Stimulated activated CD8-positive, alpha-beta memory T cell treated with anti-CD3 and anti-CD28 coated beads, Interleukin-7, amount 100 ng/mL, for 48 hours (primary cell): ENCODE data around the gene HEPACAM2.
A peak's percentile ranks its signal among the peaks of the same experiment; 100 is the strongest.

Source experiments
- DNase-seq, 2 donors: peaks; one replicate each; pipeline ENCODE4 v3.0.0-alpha.2; 2020; ENCODE audit warnings: low read depth in 1 of 2; ENCODE audit errors: extremely low read depth in 1 of 2

HEPACAM2 gene

DNA sequence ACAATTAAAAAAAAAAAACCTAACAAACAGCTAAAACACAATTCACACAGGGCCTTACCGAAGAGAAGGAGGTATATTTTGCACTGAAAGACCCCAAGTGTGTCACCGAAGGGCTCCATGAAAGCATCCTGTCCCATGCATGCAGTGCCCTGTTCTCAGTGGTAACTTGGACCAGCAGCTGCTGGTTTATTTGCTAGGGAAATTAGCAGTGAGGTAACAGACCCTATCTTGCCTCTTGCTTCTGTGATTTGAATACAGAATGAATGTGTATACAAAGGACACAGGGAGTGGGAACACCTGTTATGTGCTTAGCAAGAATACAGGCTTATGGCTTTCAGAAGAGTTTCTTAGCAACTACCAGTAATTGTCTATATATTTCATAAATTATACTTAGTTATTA lies at the start of gene HEPACAM2:
HEPACAM2 (minus strand) TSS at position 160 of the 400 bp plus-strand sequence.
- DNase-seq = no peak

GRCh38 chr7:93265220-93265619 lies 39.0 kb upstream of the HEPACAM2 start:
- no peak for DNase-seq

DNA sequence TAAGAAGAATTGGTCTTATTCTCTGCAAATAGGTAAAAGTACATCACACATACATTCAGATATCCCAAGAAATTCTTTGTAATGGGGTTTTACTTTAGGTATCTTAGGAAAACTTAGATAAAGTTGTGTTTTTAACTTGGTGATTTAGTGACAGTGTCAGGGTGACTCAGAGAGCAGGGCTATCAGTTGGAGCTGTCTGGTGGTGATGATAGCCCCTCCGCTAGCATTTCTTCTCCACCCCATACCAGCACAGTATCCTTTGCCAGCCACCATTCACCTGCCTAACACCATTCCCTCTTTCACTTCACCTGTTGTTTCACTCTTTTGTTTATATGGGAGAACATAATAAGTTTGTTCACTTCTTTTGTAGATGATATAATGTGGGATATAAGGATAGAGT lies 36.3 kb upstream of the HEPACAM2 start:
- DNase-seq = no peak

DNA sequence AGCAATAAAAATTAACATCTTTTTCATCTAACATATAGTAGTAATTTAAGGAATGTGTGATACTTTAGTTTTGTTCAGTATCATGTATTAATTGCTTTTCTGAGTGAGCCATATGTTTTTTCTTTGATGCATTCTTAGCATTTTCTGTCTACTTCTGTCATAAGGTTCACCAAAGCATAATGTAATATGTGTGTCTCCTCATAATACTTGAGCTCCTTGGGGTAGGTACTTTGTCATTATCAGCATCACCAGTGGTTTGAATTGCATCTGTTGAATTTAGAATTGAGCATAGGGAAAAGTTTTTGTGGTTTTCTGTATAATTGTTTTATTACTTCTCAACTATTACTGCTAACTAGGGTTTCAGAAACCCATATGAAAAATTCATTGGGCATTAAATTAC lies 32.4 kb upstream of the HEPACAM2 start:
- DNase-seq = no peak

GRCh38 chr7:93249491-93250148 lies 23.4 kb upstream of the HEPACAM2 start:
- no peak for DNase-seq

- DNase-seq = no peak
These were observed 19.5 kb upstream of the HEPACAM2 start for GRCh38 chr7:93245525-93246432.

DNA sequence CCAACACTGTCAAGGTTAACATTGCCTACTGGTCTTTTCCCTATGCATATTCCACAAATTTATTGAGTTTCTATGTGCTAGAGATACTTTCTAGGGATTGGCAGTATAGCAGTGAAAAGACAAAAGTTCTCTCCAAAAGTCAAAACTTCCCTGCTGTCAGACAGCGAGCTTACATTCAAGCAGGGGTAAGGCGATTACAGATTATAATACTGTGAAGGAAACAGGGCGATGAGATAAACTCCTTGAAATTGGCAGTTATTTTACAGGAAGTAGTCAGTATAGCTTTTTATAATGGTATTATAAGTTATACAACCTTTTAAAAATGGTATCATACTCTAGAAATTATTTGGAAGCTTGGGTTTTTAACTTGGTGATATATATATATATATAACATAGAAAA lies 15.8 kb upstream of the HEPACAM2 start:
- DNase-seq = no peak

GRCh38 chr7:93239824-93240223 lies 13.6 kb upstream of the HEPACAM2 start:
- no peak for DNase-seq

GRCh38 chr7:93238748-93239147 lies 12.5 kb upstream of the HEPACAM2 start:
- no peak for DNase-seq

- no peak for DNase-seq
These were observed 11.9 kb upstream of the HEPACAM2 start for GRCh38 chr7:93238131-93238530.

- DNase-seq = no peak
These were observed 9.3 kb upstream of the HEPACAM2 start for GRCh38 chr7:93235541-93235940.

DNA sequence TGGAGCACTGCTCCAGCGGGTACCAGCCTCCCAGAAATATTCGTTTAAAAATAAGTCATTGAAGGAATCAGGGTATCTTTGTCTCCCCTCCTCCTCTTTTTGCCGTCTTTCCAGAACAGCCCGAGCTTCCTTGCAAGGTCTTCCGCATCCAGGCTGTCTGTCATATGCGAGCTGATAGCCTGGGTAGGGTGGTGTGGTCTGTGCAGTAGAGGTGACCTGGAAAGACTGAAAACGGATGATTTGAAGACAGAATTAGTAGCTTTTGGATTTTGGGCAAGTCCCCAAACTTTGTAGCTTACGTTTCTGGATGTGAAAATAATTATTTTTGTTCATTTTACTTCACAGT lies 6.4 kb upstream of the HEPACAM2 start:
- DNase-seq = no peak

- peak; percentile 69 to 89 for DNase-seq
These were observed 5.8 kb upstream of the HEPACAM2 start, which contains the start of gene VPS50 for GRCh38 chr7:93231799-93232672. TSS of gene VPS50 (plus strand) at chr7:93232366. CDS start at chr7:93232468, 102 bp downstream.

DNA sequence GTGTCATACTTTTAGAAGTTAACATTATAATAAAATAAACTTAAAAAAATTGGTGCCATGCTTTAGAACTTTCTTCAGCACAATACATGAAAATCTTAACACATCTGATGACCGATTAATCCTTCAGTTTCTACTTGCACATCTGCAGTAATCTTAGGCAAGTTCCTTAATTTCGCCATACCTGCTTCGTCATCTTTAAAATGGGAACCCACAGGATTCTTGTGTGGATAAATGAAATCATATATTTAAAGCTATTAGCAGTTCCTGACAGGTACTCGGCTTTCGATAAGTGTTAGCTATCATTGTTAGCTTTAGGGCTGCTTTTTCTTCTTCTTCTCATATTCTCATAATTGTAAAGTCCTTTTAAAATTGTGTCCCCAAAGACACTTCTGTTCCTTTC lies 5.0 kb upstream of the HEPACAM2 start:
- no peak for DNase-seq

DNA sequence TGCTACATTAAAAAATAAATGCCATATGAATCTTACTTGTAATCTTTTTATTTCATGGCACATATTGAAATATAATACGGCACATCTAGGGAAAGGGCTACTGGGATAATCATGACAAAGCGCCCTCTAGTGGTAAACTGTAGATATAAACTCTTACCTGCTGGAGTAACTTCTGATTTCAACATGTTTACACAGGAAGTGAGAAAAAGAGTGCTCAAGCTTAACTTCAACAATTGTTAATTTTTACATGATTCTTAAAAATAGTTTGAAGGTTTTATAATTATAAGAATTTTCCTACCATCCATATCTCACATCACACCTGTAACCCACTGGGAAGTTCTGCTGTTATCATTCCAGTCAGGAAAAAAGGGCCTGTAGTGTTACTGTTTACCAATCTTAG lies 2.0 kb upstream of the HEPACAM2 start:
- no peak for DNase-seq

DNA sequence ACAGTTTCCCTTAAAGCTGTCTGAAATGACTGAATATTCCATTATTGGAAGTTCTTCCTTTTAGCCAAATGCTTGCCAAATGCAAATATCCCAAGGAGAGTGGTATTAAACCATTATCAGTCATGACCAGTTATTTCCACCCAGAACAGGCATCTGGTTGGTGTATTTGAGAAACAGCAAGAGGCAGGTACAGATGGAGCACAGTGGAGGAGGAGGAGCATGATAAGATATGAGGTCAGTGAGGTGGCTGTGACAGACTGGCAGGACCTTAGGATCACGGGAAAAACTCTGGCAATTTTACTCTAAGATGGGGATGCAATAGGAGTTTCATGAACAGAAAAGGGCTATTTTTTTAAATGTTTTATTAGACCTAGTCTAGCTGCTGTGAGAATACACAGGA lies 6.4 kb downstream of the HEPACAM2 start:
- no peak for DNase-seq

- no peak for DNase-seq
These were observed 7.1 kb downstream of the HEPACAM2 start for GRCh38 chr7:93218997-93219827.

GRCh38 chr7:93212881-93213280 lies 13.4 kb downstream of the HEPACAM2 start:
- DNase-seq = no peak

DNA sequence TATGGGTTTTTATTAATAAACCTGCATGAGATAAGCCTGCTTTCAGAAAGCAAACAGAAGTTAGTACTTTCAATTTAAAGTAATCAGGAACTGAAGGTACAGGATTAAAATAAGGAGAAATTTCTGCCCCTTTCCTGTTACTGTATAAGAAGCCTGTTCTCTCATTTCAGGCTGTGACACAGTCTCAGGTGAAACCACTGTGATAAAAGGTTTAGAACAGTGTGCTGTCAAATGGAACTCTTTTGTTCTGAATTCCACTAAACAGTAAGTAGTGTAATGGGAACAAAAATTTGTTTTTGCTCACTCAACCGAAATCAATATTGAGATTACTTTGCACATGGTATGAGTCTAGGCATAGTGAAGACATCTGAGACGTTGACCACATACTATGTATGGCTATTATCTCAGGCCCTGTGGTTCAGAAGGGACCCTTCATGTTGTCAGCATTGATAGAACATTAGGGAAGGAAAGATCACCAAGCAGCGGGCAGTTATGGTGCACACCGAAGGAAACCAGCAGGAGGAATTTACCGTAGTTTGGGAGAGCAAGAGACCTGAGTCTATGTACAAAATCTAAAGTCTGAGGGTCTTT lies 14.9 kb downstream of the HEPACAM2 start:
- DNase-seq = no peak

DNA sequence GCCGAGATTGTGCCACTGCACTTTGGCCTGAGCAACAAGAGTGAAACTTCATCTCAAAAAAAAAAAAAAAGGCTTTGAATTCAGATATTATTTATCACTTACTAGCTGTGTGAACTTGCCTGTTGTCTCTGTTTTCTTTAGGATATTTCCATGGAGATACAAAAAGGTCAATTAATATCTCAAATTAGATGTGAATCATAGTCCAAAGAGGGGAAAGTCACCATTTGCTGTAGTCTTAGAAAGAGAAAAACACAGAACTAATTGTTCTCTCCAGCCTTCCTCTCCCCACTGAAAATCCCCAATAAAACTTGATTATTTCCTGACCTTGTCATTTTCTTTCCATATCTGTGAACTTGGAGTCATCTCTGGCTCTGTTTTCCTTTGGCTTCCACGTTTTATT lies 21.2 kb downstream of the HEPACAM2 start:
- no peak for DNase-seq
